GM23338 (cell line): ENCODE results near the gene BCL2L13. TPM values are rescaled to one million over a fixed set of nuclear protein-coding genes. Genes with fewer than 3 reads are reported as not detected.

Experiments used
- ATAC-seq: fragments of 200-7000 bp; cut with Tn5 transposase; 3 replicates; pipeline ENCODE4 v1.9.1; 2020
- DNase-seq: peaks from one replicate; pipeline ENCODE4 v3.0.0-alpha.2; 2015; ENCODE audit warnings: low spot score
- H2AFZ ChIP-seq: fragments of 200-600 bp; sonication (generic); 2 replicates; pipeline ENCODE4 v1.8.0; 2016; ENCODE audit warnings: antibody characterized with exemption, mild to moderate bottlenecking, moderate library complexity
- H3F3A ChIP-seq: fragments of 200-600 bp; sonication (generic); replicated peaks from 2 replicates; pipeline ENCODE4 v1.8.0; 2017; ENCODE audit warnings: antibody characterized with exemption, mixed run types, low read depth
- H3K27ac ChIP-seq: fragments of 200-600 bp; sonication (generic); 2 replicates; pipeline ENCODE4 v1.6.1; 2016; ENCODE audit warnings: low read depth
- H3K27me3 ChIP-seq: fragments of 200-600 bp; sonication (generic); 2 replicates; pipeline ENCODE4 v1.8.0; 2016; ENCODE audit warnings: mild to moderate bottlenecking, mixed run types, moderate library complexity; ENCODE audit not compliant: insufficient read depth
- H3K36me3 ChIP-seq: fragments of 200-600 bp; sonication (generic); 2 replicates; pipeline ENCODE4 v1.8.0; 2016; ENCODE audit warnings: mild to moderate bottlenecking; ENCODE audit not compliant: insufficient read depth
- H3K4me1 ChIP-seq: fragments of 200-600 bp; sonication (generic); 2 replicates; pipeline ENCODE4 v1.8.0; 2016; ENCODE audit warnings: mild to moderate bottlenecking, moderate library complexity; ENCODE audit not compliant: insufficient read depth
- H3K4me2 ChIP-seq: fragments of 200-600 bp; sonication (generic); 2 replicates; pipeline ENCODE4 v1.7.1; 2017; ENCODE audit warnings: mixed run types
- H3K4me3 ChIP-seq: fragments of 200-600 bp; sonication (generic); 2 replicates; pipeline ENCODE4 v1.6.1; 2016; ENCODE audit warnings: mixed run types
- H3K79me2 ChIP-seq: fragments of 200-600 bp; sonication (generic); replicated peaks from 2 replicates; pipeline ENCODE4 v1.8.0; 2017; ENCODE audit warnings: mild to moderate bottlenecking; ENCODE audit not compliant: insufficient read depth
- H3K9me2 ChIP-seq: fragments of 200-600 bp; sonication (generic); 2 replicates; pipeline ENCODE4 v1.8.0; 2017; ENCODE audit not compliant: insufficient read depth
- H4K20me1 ChIP-seq: fragments of 200-600 bp; sonication (generic); replicated peaks from 2 replicates; pipeline ENCODE4 v1.8.0; 2017; ENCODE audit warnings: mild to moderate bottlenecking; ENCODE audit not compliant: insufficient read depth
- H3K27ac Mint-ChIP-seq: 2 replicates; pipeline ENCODE4 v1.8.0; 2020; ENCODE audit warnings: inconsistent platforms, mild to moderate bottlenecking, moderate library complexity, mixed read lengths
- H3K27me3 Mint-ChIP-seq: 3 replicates; pipeline ENCODE4 v1.8.0; 2022; ENCODE audit warnings: low read depth, mild to moderate bottlenecking, moderate library complexity, mixed read lengths, inconsistent platforms; ENCODE audit not compliant: insufficient read depth, poor library complexity
- H3K36me3 Mint-ChIP-seq: 3 replicates; pipeline ENCODE4 v1.8.0; 2021; ENCODE audit warnings: low read depth, mild to moderate bottlenecking, inconsistent platforms, moderate library complexity, mixed read lengths
- H3K4me1 Mint-ChIP-seq: 3 replicates; pipeline ENCODE4 v1.8.0; 2020; ENCODE audit warnings: mild to moderate bottlenecking, inconsistent platforms, mixed read lengths
- H3K4me3 Mint-ChIP-seq: 3 replicates; pipeline ENCODE4 v1.8.0; 2021; ENCODE audit warnings: moderate library complexity, mild to moderate bottlenecking, inconsistent platforms, mixed read lengths
- H3K9me3 Mint-ChIP-seq: 3 replicates; pipeline ENCODE4 v1.8.0; 2020; ENCODE audit warnings: moderate library complexity, mild to moderate bottlenecking, inconsistent platforms, mixed read lengths
- CREB1 ChIP-seq: fragments of 250-450 bp; sonication (Bioruptor Pico); IDR thresholded peaks from 2 replicates; pipeline ENCODE4 v1.5.0; 2020; ENCODE audit warnings: low read depth, mild to moderate bottlenecking, moderate library complexity
- CTCF ChIP-seq, 2 experiments: fragments of 200-600 bp in 1 of 2; sonication (generic) in 1 of 2; conservative IDR thresholded peaks; 2 replicates each; pipeline versions ENCODE4 v1.5.1 to v1.6.1; 2016 to 2017; ENCODE audit warnings: antibody characterized with exemption in 2 of 2, low read depth in 2 of 2, mild to moderate bottlenecking in 2 of 2, moderate library complexity in 1 of 2
- EZH2 ChIP-seq: fragments of 200-600 bp; sonication (generic); IDR thresholded peaks from one replicate; pipeline ENCODE4 v1.8.0; 2017; ENCODE audit warnings: antibody characterized with exemption, mild to moderate bottlenecking, low read depth; ENCODE audit not compliant: unreplicated experiment
- EZH2phosphoT487 ChIP-seq: fragments of 200-600 bp; sonication (generic); IDR thresholded peaks from one replicate; pipeline ENCODE4 v1.8.1; 2018; ENCODE audit warnings: antibody characterized with exemption; ENCODE audit not compliant: unreplicated experiment
- JUNB ChIP-seq: IDR thresholded peaks from one replicate; pipeline ENCODE4 v1.6.1; 2016; ENCODE audit warnings: antibody characterized with exemption; ENCODE audit not compliant: unreplicated experiment
- NANOG ChIP-seq: IDR thresholded peaks from 2 replicates; pipeline ENCODE4 v1.6.1; 2016; ENCODE audit warnings: antibody characterized with exemption, borderline replicate concordance
- POLR2AphosphoS5 ChIP-seq: IDR thresholded peaks from 2 replicates; pipeline ENCODE4 v1.6.1; 2016; ENCODE audit warnings: antibody characterized with exemption, low read depth
- REST ChIP-seq: IDR thresholded peaks from one replicate; pipeline ENCODE4 v1.6.1; 2018; ENCODE audit warnings: antibody characterized with exemption; ENCODE audit not compliant: unreplicated experiment
- STAT1 ChIP-seq: IDR thresholded peaks from one replicate; pipeline ENCODE4 v1.6.1; 2016; ENCODE audit warnings: antibody characterized with exemption; ENCODE audit not compliant: unreplicated experiment
- ZNF114 ChIP-seq: fragments of 250-450 bp; sonication (Bioruptor Pico); IDR thresholded peaks from 2 replicates; pipeline ENCODE4 v1.5.0; 2020; ENCODE audit warnings: mild to moderate bottlenecking, moderate library complexity
- ZNF331 ChIP-seq: fragments of 250-450 bp; sonication (Bioruptor Pico); IDR thresholded peaks from 2 replicates; pipeline ENCODE4 v1.5.0; 2020; ENCODE audit warnings: low read depth, mild to moderate bottlenecking, moderate library complexity
- polyA plus RNA-seq: library from polyadenylated mRNA; unstranded; fragments of >200 nt; fragmentation: Nextera tagmentation; extraction: Ambion mirVana; gene quantifications from 2 replicates; pipeline ENCODE4 v1.2.1, GENCODE V29; 2016
- total RNA-seq: library from RNA; depleted of rRNA; stranded (reverse); fragments of >200 nt; shearing (Covaris generic); gene quantifications from 2 replicates; pipeline ENCODE4 v1.2.3, GENCODE V29; 2014
- TF ChIP-seq, protein P1 (sequence below): IDR thresholded peaks from 2 replicates; pipeline ENCODE4 v1.6.1; 2016; ENCODE audit warnings: antibody characterized with exemption

Gene BCL2L13
- total and polyA plus RNA-seq, 2 experiments from 2014 or later, result 22.4 to 32.3 TPM

DNA sequence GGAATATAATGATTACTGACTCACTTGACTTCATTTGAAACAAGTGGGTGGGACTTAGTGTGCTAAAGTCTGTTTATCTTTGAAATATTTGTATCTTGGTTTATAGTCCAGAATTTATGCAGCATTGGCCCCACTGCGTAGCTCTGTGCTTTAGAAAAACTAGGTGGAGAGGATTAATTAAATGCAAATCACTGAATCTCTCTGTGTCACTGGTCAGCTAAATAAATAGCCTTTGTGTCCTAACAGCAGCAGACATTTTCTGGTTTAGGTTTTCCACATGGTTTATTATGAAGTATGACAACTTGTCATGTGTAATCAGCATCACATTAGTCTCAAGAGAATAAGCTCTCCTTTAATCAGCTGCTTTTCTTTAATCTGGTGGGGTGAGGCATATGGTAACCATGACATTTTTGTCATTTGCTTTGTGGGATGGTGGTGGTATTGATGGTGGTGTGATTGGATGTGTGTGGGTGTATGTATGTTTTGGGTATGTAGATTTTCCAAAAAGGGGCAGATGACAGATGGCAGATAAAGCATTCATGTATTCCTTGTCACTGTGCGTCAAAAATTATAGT lies 33.9 kb downstream of the BCL2L13 start:
- H2AFZ ChIP-seq, result no peak overlapping the region
- no peak for DNase-seq
- 0 out of 2 replicates have a peak overlapping the region, but pooled peaks have one; percentile 43 for H3K27ac ChIP-seq
- H3K4me1 Mint-ChIP-seq, result no peaks in the 10 kb centered on the region
- no peak overlapping the region for H3K4me3 ChIP-seq
- peaks cover 4% of the 10 kb centered on the region for H3K79me2 ChIP-seq
- no peak overlapping the region for H3K27ac Mint-ChIP-seq
- 0 out of 2 replicates have a peak, but pooled peaks cover 2% of the 10 kb centered on the region for H3K9me2 ChIP-seq
- TF ChIP-seq POLR2AphosphoS5, result no peak
- TF ChIP-seq REST, result no peak
- no peak for ATAC-seq
- H3K27me3 ChIP-seq, result no peaks in the 10 kb centered on the region
- H3K27me3 Mint-ChIP-seq, result peaks cover 2% of the 10 kb centered on the region
- H3K4me1 ChIP-seq, result no peaks in the 10 kb centered on the region
- H3K4me2 ChIP-seq, result no peak overlapping the region
- no peaks in the 10 kb centered on the region; the same call in 1 of the 2 replicates for H3F3A ChIP-seq
- H3K36me3 ChIP-seq, result no peaks in the 10 kb centered on the region
- peaks cover 4% of the 10 kb centered on the region for H4K20me1 ChIP-seq
- H3K9me3 Mint-ChIP-seq, result no peaks in the 10 kb centered on the region
- no peaks in the 10 kb centered on the region; the same call in 1 of the 3 replicates for H3K36me3 Mint-ChIP-seq
- no peak overlapping the region for H3K4me3 Mint-ChIP-seq

DNA sequence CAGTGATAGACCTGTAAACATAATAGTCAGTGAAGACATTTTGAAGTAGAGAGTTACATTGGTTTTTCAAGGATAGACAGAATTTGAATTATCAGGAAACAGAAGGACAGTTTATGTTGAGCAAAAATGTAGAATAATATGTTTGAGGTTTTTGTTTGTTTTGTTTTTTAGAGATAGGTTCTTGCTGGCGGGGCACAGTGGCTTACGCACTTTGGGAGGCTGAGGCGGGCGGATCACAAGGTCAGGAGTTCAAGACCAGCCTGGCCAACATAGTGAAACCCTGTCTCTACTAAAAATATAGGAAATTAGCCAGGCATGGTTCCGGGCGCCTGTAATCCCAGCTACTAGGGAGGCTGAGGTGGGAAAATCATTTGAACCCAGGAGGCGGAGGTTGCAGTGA lies 35.6 kb downstream of the BCL2L13 start:
- Histone ChIP-seq H3K4me1 (peaks cover 9% of the 10 kb centered on the region), H3K36me3 (no peaks in the 10 kb centered on the region), H3F3A (peaks cover 7% of the 10 kb centered on the region; the same call in 1 of the 2 replicates), H4K20me1 (peaks cover 4% of the 10 kb centered on the region), H2AFZ (no peak overlapping the region), H3K4me2 (no peak overlapping the region), H3K27ac (no peak overlapping the region), H3K4me3 (no peak overlapping the region), H3K9me2 (0 out of 2 replicates have a peak, but pooled peaks cover 2% of the 10 kb centered on the region), H3K79me2 (peaks cover 6% of the 10 kb centered on the region), H3K27me3 (no peaks in the 10 kb centered on the region)
- DNase-seq, result no peak
- H3K9me3 Mint-ChIP-seq, result no peaks in the 10 kb centered on the region
- no peaks in the 10 kb centered on the region; the same call in 2 of the 3 replicates for H3K36me3 Mint-ChIP-seq
- H3K4me3 Mint-ChIP-seq, result no peak overlapping the region
- H3K4me1 Mint-ChIP-seq, result peaks cover 10% of the 10 kb centered on the region
- no peak overlapping the region for H3K27ac Mint-ChIP-seq
- ATAC-seq, result no peak
- peaks cover 2% of the 10 kb centered on the region for H3K27me3 Mint-ChIP-seq
- TF ChIP-seq JUNB (no peak), ZNF331 (CRISPR knock-in tag) (no peak), EZH2phosphoT487 (no peak), CTCF (conservative IDR thresholded peaks at IDR 0.05; ENCODE audit: low read depth in 2 of 2) (no peak), EZH2 (no peak), CREB1 (CRISPR knock-in tag) (no peak), POLR2AphosphoS5 (no peak), STAT1 (no peak), ZNF114 (CRISPR knock-in tag) (no peak), NANOG (no peak)
- TF ChIP-seq, protein P1, sequence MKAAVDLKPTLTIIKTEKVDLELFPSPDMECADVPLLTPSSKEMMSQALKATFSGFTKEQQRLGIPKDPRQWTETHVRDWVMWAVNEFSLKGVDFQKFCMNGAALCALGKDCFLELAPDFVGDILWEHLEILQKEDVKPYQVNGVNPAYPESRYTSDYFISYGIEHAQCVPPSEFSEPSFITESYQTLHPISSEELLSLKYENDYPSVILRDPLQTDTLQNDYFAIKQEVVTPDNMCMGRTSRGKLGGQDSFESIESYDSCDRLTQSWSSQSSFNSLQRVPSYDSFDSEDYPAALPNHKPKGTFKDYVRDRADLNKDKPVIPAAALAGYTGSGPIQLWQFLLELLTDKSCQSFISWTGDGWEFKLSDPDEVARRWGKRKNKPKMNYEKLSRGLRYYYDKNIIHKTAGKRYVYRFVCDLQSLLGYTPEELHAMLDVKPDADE, result no peak
